GM23338 (cell line): Measurements from ENCODE around the gene SORBS1.

Source experiments
- EZH2 ChIP-seq: fragments of 200-600 bp; sonication (generic); IDR thresholded peaks from one replicate; pipeline ENCODE4 v1.8.0; 2017; ENCODE audit warnings: antibody characterized with exemption, mild to moderate bottlenecking, low read depth; ENCODE audit not compliant: unreplicated experiment
- EZH2phosphoT487 ChIP-seq: fragments of 200-600 bp; sonication (generic); IDR thresholded peaks from one replicate; pipeline ENCODE4 v1.8.1; 2018; ENCODE audit warnings: antibody characterized with exemption; ENCODE audit not compliant: unreplicated experiment
- POLR2AphosphoS5 ChIP-seq: IDR thresholded peaks from 2 replicates; pipeline ENCODE4 v1.6.1; 2016; ENCODE audit warnings: antibody characterized with exemption, low read depth
- TF ChIP-seq, protein P1 (sequence below), 2 experiments: fragments of 200-600 bp in 1 of 2; sonication (generic) in 1 of 2; conservative IDR thresholded peaks; 2 replicates each; pipeline versions ENCODE4 v1.5.1 to v1.6.1; 2016 to 2017; ENCODE audit warnings: antibody characterized with exemption in 2 of 2, low read depth in 2 of 2, mild to moderate bottlenecking in 2 of 2, moderate library complexity in 1 of 2
- TF ChIP-seq, protein P2 (sequence below): IDR thresholded peaks from one replicate; pipeline ENCODE4 v1.6.1; 2018; ENCODE audit warnings: antibody characterized with exemption; ENCODE audit not compliant: unreplicated experiment

DNA sequence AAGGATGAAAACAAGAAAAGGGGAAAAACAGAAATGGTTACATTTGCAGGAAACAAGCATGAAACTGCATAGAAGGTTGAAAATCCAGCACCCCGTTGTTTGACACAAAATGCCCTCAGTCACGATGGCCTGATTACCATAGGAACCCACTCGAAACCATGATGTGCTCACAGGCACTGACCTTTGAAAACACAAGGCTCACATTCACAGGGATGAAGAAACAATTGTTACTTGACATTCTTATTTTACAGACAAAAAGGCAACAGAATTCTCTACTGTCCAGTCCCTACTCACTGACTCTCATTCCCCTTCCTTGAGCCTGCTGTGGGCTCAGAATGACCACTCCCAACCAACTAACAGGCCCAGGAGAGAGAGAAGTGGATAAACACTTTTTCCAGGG lies 138.9 kb downstream of the SORBS1 start:
- TF ChIP-seq, protein P1, sequence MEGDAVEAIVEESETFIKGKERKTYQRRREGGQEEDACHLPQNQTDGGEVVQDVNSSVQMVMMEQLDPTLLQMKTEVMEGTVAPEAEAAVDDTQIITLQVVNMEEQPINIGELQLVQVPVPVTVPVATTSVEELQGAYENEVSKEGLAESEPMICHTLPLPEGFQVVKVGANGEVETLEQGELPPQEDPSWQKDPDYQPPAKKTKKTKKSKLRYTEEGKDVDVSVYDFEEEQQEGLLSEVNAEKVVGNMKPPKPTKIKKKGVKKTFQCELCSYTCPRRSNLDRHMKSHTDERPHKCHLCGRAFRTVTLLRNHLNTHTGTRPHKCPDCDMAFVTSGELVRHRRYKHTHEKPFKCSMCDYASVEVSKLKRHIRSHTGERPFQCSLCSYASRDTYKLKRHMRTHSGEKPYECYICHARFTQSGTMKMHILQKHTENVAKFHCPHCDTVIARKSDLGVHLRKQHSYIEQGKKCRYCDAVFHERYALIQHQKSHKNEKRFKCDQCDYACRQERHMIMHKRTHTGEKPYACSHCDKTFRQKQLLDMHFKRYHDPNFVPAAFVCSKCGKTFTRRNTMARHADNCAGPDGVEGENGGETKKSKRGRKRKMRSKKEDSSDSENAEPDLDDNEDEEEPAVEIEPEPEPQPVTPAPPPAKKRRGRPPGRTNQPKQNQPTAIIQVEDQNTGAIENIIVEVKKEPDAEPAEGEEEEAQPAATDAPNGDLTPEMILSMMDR (conservative IDR thresholded peaks at IDR 0.05; ENCODE audit: low read depth in 2 of 2): no peak
- TF ChIP-seq EZH2: no peak
- no peak for TF ChIP-seq EZH2phosphoT487
- no peak for TF ChIP-seq POLR2AphosphoS5
- TF ChIP-seq, protein P2, sequence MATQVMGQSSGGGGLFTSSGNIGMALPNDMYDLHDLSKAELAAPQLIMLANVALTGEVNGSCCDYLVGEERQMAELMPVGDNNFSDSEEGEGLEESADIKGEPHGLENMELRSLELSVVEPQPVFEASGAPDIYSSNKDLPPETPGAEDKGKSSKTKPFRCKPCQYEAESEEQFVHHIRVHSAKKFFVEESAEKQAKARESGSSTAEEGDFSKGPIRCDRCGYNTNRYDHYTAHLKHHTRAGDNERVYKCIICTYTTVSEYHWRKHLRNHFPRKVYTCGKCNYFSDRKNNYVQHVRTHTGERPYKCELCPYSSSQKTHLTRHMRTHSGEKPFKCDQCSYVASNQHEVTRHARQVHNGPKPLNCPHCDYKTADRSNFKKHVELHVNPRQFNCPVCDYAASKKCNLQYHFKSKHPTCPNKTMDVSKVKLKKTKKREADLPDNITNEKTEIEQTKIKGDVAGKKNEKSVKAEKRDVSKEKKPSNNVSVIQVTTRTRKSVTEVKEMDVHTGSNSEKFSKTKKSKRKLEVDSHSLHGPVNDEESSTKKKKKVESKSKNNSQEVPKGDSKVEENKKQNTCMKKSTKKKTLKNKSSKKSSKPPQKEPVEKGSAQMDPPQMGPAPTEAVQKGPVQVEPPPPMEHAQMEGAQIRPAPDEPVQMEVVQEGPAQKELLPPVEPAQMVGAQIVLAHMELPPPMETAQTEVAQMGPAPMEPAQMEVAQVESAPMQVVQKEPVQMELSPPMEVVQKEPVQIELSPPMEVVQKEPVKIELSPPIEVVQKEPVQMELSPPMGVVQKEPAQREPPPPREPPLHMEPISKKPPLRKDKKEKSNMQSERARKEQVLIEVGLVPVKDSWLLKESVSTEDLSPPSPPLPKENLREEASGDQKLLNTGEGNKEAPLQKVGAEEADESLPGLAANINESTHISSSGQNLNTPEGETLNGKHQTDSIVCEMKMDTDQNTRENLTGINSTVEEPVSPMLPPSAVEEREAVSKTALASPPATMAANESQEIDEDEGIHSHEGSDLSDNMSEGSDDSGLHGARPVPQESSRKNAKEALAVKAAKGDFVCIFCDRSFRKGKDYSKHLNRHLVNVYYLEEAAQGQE: no peak
